HEK293T (cell line): ENCODE measurements around the gene LRRC27.

Experiments
- BHLHE40 ChIP-seq: fragments of 450-650 bp; IDR thresholded peaks from 2 replicates; pipeline ENCODE4 v1.6.1; 2016; ENCODE audit warnings: mild to moderate bottlenecking, moderate library complexity, borderline replicate concordance
- ELF4 ChIP-seq: fragments of 450-650 bp; IDR thresholded peaks from 2 replicates; pipeline ENCODE4 v1.6.1; 2017; ENCODE audit warnings: antibody characterized with exemption
- FOXK2 ChIP-seq: fragments of 450-650 bp; IDR thresholded peaks from 2 replicates; pipeline ENCODE4 v1.6.1; 2016; ENCODE audit warnings: mild to moderate bottlenecking
- FOXM1 ChIP-seq: fragments of 450-650 bp; IDR thresholded peaks from 2 replicates; pipeline ENCODE4 v1.6.1; 2017; ENCODE audit warnings: mild to moderate bottlenecking, borderline replicate concordance
- LEF1 ChIP-seq: fragments of 450-650 bp; IDR thresholded peaks from 2 replicates; pipeline ENCODE4 v1.6.1; 2017; ENCODE audit warnings: mild to moderate bottlenecking, borderline replicate concordance
- NFRKB ChIP-seq: fragments of 450-650 bp; IDR thresholded peaks from 2 replicates; pipeline ENCODE4 v1.6.1; 2016; ENCODE audit warnings: mild to moderate bottlenecking, moderate library complexity
- SP1 ChIP-seq: fragments of 450-650 bp; IDR thresholded peaks from 2 replicates; pipeline ENCODE4 v1.6.1; 2017
- SUZ12 ChIP-seq: fragments of 450-650 bp; IDR thresholded peaks from 2 replicates; pipeline ENCODE4 v1.6.1; 2016; ENCODE audit warnings: mild to moderate bottlenecking
- TARDBP ChIP-seq: fragments of 450-650 bp; IDR thresholded peaks from 2 replicates; pipeline ENCODE4 v1.6.1; 2016
- ZNF384 ChIP-seq: fragments of 450-650 bp; IDR thresholded peaks from 2 replicates; pipeline ENCODE4 v1.6.1; 2016

GRCh38 chr10:132396494-132397035, 64.6 kb downstream of the LRRC27 start:
- TF ChIP-seq ELF4 (no peak), ZNF384 (no peak), BHLHE40 (no peak), SUZ12 (no peak), SP1 (no peak), FOXM1 (no peak), NFRKB (no peak), TARDBP (no peak), FOXK2 (no peak), LEF1 (no peak)
